Gastroesophageal sphincter (tissue), 3 donors: ENCODE results near the gene MYLK.
A peak's percentile ranks its signal among the peaks of the same experiment; 100 is the strongest.

Experiments
- CTCF ChIP-seq, 4 experiments: fragments of 200-600 bp in 2 of 4; fragments of 450-650 bp in 2 of 4; sonication (generic) in 1 of 4; IDR thresholded peaks; one replicate each; pipeline ENCODE4 v1.5.1; 2017 to 2019; ENCODE audit warnings: antibody characterized with exemption in 4 of 4, mild to moderate bottlenecking in 2 of 4, moderate library complexity in 2 of 4
- EP300 ChIP-seq: sonication (generic); formaldehyde crosslinking; IDR thresholded peaks from one replicate; pipeline ENCODE4 v1.6.1; 2017; ENCODE audit warnings: antibody characterized with exemption, mild to moderate bottlenecking
- POLR2A ChIP-seq, 2 donors: fragments of 450-650 bp; IDR thresholded peaks; one replicate each; pipeline ENCODE4 v1.6.1; 2017; ENCODE audit warnings: antibody characterized with exemption in 2 of 2, mild to moderate bottlenecking in 2 of 2, moderate library complexity in 1 of 2
- POLR2AphosphoS5 ChIP-seq: sonication (generic); formaldehyde crosslinking; IDR thresholded peaks from one replicate; pipeline ENCODE4 v1.6.1; 2017; ENCODE audit warnings: antibody characterized with exemption

GRCh38 chr3:123745184-123745855 is 138.8 kb downstream of the MYLK start:
- TF ChIP-seq CTCF (IDR thresholded peaks at IDR 0.05) (peak in 1 of 4 experiments; percentile 10), POLR2AphosphoS5 (no peak), EP300 (no peak), POLR2A (IDR thresholded peaks at IDR 0.05) (no peak)
